NCI-H510A (cell line): Measurements from ENCODE around the gene TNNI2.

ENCODE experiments used
- DNase-seq: peaks from one replicate; lab custom pipeline; 2025; lab: John Stamatoyannopoulos, UW

TNNI2 gene

DNA sequence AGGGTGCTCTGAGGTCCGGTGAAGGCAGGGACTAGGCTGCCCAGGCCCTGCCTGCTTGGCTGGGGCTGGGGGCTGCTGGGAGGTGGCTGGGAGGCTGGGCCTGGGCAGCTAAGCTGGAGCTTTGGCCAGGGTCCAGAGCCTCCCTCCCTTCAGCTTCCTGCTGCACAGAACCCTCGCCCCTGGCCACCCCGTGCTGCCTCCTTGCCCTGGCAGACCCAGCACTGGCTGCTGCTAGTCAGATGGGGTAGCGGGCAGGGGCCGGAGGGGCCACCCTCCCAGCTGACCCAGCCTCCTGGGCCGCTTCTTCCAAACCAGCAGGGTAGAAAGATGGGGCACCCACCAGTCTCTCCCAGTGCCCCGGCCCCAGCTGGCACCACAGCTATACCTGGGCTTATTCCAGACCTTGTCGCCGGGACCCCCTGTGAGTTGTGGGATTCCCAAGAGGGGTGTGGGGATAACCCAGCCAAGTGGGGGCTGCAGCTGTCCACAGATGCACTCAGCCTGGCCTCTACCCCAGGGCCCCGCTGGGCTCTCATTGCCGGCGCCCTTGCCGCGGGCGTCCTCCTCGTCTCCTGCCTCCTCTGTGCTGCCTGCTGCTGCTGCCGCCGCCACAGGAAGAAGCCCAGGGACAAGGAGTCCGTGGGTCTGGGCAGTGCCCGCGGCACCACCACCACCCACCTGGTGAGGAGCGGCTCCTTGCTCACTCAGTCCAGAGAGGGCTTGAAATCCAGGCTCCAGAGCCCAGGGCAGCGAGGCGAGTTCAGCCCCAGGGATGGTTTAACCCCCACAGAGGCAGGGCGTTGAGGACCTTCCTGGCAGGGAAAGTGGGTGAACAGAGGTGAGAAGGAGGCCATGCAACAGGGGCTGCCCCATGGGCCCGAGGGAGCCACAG lies 3.8 kb upstream of the TNNI2 start, which contains the start of gene SYT8:
Gene SYT8 (plus strand): TSS at position 212 of the 892 bp plus-strand sequence. CDS start 116 bp downstream, at position 328.
- no peak for DNase-seq

DNA sequence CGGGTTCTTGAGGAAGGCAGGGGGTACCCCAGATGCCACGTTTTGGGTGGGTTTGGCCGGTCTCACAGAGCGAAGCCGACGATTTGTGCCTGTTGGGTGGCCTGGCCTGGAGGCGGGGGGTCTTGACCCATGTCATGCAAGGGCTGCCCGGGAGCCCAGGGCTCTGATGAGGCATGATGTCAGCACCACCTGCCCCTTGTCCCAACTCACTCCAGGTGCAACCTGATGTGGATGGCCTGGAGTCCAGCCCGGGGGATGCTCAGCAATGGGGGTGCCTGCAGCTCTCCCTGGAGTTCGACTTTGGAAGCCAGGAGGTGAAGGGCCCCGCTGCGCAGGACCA lies 3.1 kb upstream of the TNNI2 start:
- no peak for DNase-seq

DNA sequence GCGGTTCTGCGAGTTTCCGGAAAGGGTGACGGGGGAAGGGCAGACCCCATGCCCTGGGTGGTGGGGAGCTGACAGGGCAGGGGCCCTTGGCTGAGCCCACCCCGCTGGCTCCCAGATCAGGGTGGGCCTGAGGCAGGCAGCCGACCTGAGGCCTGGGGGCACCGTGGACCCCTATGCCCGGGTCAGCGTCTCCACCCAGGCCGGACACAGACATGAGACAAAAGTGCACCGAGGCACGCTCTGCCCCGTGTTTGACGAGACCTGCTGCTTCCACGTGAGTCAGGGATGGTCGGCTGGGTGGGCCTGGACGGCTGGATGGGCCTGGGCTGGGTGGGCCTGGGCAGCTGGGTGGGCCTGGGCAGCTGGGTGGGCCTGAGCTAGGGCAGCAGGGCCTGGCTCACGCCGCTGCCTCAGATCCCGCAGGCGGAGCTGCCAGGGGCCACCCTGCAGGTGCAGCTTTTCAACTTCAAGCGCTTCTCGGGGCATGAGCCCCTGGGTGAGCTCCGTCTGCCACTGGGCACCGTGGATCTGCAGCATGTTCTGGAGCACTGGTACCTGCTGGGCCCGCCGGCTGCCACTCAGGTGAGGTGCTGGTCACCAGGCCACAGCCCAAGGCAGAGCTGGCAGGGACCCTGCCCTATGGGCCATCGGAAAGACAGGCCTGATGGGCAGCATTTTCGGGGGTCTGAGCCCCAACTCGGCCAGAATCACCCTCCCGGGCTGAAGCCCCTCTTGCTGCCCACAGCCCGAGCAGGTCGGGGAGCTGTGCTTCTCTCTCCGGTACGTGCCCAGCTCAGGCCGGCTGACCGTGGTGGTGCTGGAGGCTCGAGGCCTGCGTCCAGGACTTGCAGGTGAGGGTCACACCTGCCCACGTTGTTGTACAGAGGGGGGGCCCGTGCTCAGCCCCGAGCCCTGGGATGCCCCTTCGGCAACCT lies 2.5 kb upstream of the TNNI2 start:
- DNase-seq: no peak

DNA sequence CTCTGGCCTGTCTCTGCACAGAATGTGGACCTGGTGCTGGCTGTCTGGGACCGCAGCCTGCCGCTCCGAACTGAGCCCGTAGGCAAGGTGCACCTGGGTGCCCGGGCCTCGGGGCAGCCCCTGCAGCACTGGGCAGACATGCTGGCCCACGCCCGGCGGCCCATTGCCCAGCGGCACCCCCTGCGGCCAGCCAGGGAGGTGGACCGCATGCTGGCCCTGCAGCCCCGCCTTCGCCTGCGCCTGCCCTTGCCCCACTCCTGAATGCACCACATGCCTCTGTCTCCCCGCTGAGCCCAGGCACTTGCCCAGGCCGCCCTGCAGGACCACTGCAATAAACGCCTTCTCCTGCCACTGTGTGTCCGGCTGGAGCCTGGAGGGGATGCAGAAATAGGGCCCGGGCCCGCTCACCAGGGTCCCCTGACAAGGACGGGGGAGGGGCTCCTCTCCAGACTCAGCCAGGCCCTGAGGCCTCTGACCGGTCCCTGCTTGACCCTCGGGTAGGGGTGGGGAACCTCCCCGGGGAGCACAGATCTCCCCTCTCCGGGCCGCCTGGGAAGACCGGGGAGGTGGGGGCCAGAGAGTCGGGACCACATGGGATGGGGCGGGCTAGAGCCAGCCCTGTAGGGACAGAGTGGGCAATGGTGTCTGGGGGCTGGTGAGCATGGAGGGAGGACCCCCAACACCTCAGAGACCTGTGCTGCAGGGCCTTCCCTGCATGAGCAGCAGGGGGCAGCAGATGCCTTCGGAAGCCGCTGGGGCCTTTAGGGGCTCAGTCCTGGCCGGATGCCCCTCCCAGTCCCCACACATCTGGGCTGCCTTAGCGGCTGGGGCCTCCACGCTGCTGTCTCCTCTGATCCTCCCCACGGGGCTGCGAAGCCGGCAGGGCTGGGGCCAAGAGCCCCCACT lies 1.4 kb upstream of the TNNI2 start:
- no peak for DNase-seq

DNA sequence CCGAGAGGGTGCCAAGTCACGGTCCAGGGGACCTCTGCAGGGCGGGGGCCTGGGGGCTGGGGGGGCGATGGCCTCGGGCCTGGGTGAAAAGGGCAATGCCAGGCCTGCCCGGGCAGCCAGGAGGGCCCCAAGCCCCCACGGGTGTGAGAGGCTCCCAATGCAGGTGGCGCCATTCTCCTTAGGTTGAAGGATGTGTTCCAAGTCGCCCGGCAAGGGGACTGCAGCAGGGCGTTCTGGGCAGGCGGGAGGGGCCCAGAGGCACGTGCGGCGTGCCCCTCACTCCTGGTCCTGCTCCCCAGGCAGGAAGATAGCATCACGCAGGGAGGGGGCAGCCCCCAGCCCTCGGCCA lies 730 bp upstream of the TNNI2 start:
- DNase-seq: no peak

DNA sequence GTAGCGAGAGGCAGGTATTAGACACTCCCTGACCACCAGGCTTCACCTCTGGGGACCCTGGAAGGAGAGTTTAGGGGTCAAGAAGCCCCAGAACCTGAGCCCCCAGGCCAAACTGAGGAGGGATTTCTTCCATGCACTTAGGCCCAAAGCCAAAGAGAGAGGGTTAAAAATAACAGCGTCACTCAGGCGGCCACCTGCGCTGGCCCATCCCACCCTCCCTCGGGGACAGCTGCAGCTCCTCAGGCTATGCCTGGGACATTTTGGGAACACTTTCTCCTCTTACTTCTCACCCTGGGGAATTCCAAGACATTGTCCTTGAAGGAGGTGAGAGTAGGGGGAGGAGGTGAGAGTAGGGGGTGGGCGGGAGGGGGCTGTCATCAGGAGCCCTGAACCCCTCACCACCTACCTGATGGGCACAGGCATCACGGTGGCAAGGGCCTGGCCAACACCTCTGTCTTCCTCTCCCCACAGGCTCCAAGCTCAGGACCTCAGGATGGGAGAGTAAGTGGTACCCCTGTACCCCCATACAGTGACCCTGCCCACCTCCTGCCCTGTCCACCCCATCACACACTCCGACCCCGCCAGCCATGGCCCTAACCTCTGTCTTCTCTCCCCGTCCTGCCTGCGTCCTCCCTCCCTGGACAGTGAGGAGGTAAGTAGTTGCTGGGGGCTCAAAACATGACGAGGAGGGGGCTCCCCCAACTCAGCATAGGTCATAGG lies 583 bp downstream of the TNNI2 start:
- no peak for DNase-seq

DNA sequence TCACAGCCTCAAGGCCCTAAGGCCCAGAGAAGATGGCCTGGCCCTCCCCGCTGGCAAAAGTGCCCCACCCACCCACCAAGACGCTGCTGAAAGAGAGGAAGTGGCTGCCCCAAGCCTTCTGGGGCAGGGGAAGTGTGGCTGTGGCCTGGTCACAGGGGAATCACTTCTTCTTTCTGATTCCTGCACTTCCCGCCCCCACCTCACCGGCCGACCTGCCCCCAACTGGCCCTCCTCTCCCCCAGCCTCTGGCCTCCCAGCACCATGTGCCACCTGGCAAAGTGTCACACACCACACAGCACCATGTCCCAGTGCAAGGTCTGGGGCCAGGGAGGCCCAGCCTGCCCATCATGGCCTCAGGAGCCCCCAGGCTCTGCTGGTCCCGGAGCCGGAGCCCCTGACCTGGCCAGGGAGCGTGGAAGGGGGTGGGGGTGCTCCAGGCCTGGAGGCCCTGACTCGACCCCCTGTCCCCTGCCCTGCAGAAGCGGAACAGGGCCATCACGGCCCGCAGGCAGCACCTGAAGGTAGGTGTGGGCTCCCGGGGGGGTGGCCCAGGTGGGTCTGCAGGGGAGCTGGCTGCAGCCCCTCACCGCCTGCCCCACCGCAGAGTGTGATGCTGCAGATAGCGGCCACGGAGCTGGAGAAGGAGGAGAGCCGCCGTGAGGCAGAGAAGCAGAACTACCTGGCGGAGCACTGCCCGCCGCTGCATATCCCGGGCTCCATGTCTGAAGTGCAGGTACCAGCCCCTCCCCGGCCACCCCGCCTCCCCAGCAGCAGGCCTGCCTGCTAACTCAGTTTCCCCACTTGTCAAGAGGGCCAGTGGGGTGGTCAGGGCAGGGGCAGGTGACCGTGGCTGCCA lies 1.4 kb downstream of the TNNI2 start:
- no peak for DNase-seq

DNA sequence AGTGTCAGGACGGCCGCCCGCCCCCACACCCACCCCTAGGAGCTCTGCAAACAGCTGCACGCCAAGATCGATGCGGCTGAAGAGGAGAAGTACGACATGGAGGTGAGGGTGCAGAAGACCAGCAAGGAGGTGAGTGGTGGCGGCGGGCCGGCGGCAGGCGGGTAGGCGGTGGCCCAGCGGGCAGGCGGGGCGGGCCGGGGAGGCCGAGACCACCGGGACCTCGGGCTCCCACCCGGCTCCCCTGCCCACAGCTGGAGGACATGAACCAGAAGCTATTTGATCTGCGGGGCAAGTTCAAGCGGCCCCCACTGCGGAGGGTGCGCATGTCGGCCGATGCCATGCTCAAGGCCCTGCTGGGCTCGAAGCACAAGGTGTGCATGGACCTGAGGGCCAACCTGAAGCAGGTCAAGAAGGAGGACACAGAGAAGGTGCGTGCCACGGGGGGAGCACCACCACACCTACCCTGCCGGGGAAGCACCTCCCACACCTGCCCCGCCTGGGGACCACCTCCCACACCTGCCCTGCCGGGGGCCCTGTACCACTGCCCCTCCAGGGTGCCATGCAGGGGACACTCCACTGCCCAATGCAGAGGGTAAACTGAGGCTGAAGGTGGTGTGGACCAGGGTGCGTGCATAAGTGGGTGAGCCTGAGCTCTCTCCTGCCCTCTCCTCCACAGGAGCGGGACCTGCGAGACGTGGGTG lies 2.1 kb downstream of the TNNI2 start:
- no peak for DNase-seq

DNA sequence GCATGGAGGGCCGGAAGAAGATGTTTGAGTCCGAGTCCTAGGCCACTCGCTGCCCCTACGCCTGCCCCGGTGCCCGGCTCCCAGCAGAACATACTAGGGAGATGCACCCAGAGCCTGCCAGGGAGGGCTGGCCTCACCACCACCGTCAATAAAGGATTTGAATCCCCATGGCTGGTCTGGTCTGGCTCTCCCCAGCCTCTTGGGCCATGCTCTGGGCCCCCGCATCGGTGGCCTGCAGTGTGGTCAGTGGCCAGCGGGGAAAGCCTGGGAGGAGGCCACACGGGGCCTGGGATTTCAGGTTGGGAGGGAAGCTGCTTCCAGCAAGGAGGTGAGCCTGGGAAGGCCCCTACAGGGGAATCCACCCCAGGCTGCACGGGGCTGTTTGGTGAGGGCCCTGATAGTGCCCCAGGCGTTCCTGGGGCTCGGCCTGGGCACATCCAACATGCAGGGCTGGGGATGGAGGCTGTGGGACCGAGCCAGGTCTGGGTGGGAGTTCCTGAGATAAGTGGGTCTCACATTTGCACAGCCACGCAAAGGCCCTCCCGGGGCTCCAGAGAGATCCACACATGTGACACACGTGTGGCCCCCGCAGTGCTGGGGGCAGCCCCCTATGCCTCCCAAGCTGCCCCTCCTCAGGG lies 2.8 kb downstream of the TNNI2 start:
- DNase-seq: no peak

DNA sequence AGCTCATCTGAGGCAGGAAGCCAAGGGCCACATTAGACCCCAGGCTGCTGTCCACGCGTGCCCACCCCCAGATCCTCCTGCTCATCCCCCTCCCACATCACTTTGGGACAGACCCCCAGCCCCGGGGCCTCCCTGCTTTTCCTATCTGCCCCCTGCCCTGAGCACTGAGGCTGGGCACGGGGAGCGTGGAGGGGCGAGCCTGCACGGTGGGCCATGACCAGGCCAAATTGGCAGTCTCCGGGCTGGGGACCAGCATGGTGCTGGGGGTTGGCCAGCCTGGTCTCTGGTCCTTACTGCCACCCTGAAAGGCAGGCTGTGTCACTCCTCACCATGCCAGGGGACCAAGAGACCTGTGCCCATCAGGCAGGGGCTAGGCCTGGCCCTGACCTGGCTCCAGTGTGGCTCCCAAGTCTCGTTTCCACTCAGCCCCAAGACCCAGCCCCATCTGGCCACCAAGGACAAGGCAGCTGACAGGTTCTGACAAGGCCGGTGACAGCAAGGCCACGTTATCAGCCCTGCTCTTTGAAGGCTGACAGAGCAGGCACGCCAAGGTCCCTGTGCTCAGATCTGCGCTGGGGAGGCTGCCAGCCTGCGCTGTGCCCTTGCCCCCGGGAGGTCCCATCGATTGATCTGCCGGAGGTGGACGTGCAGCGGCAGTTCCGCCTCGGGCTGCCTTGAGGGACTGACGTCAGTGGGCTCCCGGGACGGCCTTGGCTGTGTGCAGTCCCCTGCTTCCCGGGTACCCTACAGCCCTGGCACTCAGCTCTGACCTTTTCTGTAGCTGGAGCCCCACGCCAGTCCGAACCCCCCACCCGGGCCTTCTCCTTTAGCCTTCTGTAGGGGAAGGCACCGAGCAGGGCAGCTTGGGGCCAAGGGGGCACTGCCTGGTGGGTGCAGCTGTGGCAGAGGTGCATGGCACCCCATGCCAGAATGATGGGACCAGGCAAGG lies 3.6 kb downstream of the TNNI2 start:
- DNase-seq: no peak

DNA sequence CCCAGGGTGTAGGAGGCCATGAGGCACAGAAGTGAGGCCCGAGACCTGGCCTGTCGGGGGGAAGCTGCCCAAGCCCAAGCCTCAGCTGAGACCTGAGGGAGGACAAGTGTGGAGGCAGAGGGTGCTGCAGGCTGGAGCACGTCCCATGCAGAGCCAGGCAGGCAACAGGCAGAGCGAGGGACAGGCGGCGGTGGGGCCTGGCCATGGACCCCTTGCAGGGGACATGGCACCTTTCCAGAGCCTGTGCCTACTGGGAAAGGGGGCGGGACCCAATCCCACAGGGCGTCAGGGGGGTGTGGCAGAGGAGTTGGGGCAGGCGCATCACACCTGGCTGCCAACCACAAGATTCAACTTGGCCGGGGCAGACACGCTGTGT lies 4.3 kb downstream of the TNNI2 start:
- DNase-seq: no peak

DNA sequence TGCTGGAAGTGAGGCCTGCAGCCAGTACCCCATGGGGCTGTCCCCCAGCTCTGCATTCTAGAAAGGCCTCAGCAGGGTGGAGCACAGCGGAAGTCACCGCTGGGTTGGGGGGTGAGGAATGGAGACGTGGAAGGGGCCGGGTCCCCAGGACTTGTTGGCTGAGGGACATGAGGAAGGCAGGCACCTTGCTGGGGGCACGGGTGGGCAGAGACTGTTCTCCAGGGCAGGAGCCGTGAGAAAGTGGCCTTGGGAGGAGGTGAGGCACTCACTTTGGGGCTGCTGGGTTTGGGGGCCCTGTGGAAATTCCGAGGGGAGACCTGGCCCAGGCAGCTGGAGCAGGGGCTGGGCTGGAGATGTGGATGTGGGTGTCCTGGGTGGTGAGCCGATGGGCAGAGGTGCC lies 5.0 kb downstream of the TNNI2 start:
- no peak for DNase-seq

DNA sequence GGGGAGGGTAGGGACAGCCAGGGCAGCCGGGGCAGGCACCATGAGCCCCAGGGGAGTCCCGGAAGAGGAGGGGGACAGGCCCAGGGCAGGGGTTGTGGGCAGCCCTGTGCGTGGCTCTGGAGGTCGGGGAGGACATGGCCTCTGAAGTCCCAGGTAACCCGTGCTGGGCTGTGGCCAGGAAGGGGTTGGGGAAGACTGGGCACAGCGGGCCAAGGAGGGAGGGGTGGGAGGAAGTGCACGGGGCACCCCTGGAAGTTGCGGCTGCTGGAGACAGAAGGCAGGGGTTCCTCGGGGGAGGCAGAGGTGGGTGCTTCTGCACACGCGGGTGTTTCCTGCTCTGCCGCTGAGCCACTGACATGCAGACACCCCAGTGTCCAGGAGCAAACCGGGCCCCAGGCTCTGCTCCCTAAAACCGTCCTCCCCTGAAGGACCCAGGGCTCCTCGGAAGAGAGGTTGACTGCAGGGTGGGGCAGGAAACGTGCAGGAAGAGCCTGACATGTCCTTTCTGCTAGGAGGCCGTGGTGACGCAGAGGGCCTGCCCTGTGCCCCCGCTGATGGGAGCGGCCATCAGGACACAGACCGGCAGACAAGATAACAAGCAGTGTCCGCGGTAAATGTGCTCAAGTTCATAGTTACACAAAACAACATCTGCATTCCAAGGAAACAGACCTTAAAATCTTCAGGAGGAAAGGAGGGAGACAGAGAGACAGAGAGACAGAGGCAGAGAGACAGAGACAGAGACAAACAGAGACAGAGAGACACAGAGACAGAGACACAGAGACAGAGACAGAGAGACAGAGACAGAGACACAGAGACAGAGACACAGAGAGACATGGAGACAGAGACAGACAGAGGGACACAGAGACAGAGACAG lies 5.7 kb downstream of the TNNI2 start:
- no peak for DNase-seq

DNA sequence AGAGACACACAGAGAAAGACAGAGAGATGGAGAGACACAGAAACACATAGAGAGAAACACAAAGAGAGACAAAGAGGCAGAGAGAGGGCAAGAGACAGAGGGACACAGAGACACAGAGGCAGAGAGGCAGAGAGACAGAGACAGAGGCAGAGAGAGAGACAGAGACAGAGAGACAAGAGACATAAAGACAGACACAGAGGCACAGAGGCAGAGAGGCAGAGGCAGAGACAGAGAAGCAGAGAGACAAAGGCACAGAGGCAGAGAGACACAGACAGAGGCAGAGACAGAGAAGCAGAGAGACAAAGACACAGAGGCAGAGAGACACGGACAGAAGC lies 6.3 kb downstream of the TNNI2 start:
- DNase-seq: no peak

DNA sequence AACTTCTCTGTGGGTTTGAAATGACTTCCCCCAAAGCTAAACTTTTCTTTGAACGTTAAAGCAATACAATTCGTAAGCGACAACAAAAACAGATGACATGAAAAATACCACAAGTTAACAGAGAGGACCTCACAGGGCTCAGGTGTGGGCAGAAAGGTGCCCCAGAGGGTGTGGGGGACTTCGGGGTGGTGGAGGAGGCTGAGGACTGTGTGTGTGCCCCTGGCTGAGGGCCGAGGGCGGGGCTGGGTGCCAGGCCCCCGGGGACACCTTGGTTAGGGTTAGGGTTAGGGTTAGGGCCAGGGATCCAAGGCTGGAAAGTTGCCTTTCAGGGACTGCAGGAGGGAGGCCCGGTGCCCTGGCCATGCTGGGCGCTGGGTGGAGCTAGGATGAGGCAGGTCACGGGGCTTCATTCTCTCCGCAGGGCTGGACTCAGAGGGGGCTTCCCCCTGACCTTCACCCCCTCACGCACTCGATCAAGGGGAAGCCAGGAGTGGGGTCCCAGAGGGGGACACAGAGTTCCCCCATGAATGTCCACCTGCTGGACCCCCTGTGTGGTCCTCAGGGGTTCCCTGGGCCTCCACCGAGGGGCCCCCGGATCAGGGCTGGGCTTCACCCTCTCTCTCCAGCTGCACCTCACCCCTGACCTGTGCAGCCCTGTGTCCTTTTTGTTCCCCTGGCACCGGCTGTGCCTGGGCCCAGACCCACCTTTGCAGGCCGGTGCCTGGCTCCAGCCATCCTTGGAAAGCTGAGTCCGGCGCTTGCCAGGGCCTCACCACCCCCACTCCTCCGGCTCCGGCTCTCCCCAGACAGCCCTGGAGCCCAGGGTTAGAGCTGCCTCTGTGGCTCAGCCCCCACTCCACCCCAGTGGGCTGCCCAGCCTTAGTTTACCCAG lies 7.0 kb downstream of the TNNI2 start:
- no peak for DNase-seq

DNA sequence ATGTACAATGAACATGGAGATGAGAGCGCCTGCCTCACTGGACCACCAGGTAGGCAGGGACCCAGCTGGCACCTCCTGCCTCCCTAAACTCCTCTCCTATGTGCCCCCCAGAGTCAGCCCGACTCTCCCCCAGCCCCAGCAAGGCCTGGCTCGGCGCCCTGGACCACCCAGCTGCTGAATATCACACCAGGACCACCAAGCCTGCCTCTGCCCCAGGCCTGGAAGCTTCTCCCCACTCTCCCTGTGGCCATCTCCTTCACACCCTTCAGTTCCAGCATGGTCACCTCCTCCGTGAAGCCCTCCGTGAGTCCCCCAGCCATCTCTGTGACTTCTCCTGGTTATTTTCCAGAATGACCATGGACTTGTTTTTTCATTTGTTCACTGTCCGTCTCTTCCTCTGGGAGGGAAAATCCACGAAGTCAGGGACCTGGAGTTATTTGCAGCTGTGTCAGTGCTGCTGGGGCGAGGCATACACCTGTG lies 7.7 kb downstream of the TNNI2 start:
- no peak for DNase-seq
